GM19324 (cell line): ENCODE data around the gene MAPK4.
"Not testable (repeated sequence)": the region's sequence is repeated elsewhere in the genome, so short reads cannot be mapped to it uniquely, and the experiment has no call there.

ENCODE experiments used
- ATAC-seq: cut with Tn5 transposase; IDR thresholded peaks from one replicate; pipeline ENCODE4 v1.9.1; 2021; ENCODE audit warnings: mild to moderate bottlenecking, moderate library complexity; ENCODE audit not compliant: unreplicated experiment, low FRiP score

The MAPK4 gene

DNA sequence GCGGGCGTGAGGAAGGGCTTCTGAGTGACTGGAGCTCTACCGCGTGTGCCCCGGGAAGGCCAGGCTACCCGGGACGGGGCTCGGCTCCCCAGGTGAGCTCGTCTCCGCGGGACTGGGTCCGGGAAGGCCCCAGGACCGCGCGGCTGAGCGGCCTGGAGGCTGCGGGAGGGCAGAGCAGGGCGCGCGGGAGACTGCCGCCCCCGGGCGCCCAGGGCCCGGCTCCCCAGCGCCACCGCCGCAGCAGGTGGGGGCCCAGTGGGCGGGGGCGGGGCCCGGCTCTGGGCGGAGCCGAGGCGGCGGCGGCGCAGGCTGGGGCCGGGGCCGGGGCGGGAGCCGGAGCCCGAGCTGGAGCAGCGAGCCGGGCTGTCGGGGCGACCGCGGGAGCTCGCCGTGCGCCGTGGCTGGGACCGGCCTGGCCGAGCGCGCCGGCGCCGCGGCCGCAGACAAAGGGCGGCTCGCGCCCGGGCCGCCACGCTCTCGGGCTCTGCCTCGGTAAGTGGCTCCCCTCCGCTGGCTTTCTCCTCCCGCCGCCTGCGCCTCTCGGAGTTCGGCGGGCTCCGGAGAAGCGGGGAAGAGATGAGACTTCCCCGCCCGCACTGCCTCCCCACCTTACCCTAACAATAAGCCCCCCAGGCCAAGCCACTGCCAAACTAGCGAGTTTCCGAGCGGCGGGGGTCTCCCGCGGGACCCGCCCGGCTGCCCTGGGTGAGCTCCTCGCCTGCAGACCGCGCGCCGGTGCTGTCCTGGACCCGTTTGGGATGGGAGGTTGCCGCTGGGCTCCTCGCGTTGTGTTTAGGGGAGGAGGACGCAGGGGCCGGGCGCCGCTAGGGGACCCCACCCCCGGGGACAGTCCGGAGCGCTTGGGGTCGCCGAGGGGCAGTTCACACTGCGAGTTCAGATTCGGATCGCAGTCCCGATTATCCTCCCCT lies at the start of gene MAPK4:
Gene MAPK4, plus strand, starts transcription at position 336 of the 929 bp plus-strand sequence. CDS start 103,872 bp downstream, outside the sequence.
- peak; percentile 69 for ATAC-seq

DNA sequence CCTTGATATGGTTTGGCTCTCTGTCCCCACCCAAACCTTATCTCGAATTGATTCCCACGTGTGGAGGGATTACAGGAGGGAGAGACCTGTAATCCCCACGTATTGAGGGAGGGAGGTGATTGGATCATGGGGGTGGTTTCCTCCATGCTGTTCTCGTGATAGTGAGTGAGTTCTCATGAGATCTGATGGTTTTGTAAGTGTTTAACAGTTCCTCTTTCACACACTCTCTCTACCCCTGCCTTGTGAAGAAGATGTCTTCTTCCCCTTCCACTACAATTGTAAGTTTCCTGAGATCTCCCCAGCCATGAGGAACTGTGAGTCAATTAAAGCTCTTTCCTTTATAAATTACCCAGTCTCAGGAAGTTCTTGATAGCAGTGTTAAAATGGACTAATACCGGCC lies 42.6 kb upstream of the MAPK4 start:
- not testable (repeated sequence) for ATAC-seq

DNA sequence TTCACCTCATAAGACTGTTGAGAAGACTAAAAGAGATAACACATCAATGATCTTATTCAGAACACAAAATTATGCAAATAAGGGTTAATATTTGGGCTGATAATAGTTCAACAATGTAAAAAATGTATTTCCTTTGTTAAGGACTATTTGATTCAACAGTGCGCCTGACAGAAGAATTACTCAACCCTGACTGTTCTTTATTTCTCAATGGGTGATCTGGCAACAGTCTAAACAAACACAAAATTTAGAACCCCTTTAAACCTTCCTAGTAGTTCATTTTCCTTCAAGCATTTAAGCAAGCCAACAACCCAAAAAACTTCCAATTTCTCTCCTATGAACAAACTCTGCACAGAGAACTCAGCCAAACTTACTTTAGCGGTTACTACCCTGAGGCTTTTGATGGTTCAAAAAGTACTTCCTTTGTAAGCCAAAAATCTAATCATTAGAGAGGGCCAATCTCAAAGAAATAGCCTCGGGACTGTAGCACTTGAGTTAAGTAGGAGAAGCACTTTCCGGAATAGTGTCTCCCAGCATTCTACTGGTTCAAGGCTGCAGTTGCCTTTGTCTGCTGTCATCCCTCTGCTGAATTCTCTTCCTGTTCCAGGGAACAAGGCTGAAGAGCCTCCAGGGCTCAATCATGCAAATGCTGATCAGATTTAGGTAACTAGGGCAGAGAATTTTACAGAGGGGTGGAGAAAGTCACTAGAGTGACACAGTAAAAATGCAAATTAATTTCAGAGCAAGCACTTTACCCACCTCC lies 40.9 kb upstream of the MAPK4 start:
- ATAC-seq = no peak

DNA sequence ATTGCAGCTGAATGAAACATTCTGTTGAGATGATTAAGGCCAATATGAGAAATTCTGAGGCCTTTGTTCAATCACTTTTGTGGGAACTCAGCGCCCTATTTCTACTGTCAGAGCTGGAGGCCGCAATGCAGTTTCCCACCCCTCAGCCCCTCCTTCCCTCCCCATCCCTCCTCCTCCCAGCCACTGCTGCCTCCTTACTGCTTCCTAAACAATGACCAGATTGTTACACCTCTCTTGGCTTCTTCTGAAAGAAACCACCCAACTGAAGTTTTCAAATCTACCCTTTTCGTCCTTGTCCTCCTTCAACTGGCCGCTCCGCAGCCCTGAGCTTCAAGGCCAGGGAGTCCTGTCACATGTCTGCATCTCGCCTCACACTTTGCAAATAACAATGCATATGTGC lies 36.7 kb upstream of the MAPK4 start:
- no peak for ATAC-seq

DNA sequence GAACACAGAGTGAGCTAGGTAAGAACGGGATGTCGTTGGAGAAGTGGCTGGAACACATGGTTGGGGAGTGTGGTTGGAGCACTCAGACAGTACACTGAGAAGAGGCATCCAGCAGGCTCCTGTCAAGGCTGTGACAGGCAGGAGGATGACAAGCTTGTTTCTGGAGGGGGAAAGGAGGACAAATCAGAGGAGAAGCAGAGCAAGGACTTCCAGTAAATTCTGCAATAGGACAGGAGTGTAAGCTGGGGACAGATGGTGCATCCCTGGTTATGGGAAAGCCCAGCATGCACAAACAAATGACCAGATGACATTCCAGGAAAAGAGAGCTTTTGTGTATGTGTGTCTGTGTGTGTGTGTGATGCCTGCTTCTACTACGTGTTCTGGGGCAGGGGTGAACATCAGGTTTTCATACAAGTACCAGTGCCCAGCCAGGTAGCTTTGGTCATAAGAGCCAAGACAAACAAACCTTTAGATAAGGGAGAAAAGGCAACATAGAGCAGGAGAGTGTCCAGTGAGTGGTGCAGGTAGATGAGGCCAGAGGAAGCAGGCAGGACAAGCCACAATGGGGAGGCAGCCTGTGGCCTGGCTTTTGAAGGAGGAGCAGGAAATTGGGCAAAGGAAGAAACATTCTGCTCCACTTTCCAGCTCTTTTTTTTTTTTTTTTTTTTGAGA lies 32.1 kb upstream of the MAPK4 start:
- ATAC-seq = no peak

DNA sequence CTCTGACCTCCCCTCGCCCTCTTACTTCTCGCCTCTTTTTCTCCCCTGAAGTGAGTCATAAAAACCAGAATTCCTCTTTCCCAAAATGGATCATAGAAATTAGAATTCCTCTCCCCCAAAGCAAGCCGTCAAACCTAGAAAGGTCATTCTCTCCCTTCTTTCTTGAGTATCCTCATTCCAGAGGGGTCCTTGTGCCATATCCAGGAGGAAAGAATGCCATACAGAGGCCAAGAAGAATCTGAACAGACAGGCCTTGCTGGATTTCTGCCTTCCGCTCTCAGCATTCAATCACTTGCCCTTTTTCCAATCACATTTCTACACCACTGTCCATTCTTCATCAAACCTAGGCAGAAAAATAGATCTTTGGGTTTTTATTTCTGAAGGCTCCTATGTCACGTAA lies 31.1 kb upstream of the MAPK4 start:
- no peak for ATAC-seq

DNA sequence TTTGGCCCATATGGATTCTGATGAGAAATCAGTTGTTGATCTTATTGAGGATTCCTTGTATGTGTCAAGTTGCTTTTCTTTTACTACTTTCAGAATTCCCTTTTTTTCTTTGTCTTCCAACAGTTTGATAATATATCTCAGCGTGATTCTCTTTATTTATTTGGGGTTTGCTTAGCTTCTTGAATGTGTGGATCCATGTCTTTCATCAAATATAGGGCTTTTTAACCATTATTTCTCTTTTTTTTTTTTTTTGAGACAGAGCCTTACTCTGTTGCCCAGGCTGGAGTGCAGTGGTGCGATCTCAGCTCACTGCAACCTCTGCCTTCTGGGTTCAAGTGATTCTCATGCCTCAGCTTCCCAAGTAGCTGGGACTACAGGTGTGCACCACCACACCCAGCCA lies 26.1 kb upstream of the MAPK4 start:
- ATAC-seq = not testable (repeated sequence)

DNA sequence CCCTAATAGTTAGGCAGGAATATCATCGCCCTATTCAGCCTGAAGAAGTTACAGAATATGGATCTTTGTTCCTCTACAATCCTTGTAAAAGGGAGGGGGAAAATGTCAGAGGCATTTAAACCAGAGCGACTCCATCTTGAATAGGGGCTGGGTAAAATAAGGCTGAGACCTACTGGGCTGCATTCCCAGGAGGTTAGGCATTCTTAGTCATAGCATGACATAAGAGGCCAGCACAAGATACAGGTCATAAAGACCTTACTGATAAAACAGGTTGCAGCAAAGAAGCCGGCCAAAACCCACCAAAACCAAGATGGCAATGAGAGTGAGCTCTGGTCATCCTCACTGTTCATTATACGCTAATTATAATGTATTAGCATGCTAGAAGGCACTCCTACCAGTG lies 15.4 kb upstream of the MAPK4 start:
- ATAC-seq = not testable (repeated sequence)

DNA sequence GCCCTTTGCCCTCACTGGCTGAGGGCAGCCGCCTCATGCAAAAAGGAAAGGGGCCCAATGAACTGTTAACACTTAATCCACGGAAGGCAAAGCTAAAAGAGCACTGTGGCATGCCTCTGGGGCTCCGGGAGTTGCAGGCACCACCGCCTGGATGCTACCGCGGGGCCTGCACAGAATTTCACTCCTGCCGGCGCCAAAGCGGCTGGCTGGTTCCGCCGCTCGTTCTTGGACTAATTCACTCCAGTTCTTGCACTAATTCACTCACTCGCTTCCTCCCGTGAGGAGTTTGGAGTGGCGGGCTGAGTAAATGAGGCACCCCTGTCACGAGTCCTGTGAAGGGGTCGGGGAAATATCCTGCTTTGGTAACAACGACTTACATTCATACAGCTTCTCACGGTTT lies 14.0 kb upstream of the MAPK4 start:
- ATAC-seq = no peak

DNA sequence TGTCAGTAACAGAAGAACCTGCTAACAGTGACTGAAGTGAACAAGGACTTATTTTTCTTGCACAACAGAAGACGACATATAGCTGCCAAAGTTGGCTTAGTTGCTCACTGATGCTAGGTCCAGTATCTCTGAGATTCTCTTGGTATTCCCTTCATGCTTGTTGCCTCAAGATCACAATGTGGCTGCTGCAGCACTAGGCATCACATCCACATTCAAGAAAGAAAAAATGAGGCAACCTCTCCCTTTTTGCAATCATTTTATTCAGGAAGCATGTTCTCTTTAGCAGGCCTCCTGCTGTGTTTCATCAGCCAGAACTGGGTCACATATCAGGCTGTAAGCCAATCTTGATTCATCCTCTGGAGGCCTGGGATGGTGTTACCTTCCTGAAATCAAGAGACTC lies 11.7 kb upstream of the MAPK4 start:
- no peak for ATAC-seq

DNA sequence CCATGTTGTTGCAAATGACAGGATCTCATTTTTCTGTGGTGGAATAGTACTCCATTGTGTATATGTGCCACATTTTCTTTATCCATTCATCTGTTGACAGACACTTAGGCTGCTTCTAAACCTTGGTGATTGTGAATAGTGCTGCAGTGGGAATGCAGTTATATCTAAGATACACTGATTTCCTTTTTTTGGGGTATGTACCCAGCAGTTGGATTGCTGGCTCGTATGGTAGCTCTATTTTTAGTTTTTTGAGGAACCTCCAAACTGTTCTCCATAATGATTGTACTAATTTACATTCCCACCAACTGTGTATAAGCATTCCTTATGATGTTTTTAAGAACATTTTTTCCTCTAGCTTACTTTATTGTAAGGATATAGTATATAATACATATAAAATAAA lies 8.2 kb upstream of the MAPK4 start:
- ATAC-seq = not testable (repeated sequence)

DNA sequence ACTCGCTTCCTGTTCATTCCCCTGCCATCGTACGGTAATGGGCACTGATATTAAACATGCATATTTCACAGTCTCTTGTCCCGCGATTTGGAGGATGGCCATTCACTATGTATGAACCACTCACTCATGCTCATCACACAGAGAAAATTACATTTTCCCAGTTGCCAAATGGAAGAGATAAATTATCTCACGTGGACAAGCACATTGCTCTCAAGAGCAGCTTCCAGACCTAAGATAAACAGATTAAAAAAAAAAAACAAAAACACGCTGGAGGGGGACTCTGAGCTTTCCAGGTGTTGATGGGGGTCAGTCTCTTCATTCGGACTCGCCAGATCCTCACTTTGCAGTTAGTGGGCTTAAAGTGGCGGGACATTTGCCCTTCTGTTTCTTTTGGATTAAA lies 1.7 kb upstream of the MAPK4 start:
- ATAC-seq = no peak

DNA sequence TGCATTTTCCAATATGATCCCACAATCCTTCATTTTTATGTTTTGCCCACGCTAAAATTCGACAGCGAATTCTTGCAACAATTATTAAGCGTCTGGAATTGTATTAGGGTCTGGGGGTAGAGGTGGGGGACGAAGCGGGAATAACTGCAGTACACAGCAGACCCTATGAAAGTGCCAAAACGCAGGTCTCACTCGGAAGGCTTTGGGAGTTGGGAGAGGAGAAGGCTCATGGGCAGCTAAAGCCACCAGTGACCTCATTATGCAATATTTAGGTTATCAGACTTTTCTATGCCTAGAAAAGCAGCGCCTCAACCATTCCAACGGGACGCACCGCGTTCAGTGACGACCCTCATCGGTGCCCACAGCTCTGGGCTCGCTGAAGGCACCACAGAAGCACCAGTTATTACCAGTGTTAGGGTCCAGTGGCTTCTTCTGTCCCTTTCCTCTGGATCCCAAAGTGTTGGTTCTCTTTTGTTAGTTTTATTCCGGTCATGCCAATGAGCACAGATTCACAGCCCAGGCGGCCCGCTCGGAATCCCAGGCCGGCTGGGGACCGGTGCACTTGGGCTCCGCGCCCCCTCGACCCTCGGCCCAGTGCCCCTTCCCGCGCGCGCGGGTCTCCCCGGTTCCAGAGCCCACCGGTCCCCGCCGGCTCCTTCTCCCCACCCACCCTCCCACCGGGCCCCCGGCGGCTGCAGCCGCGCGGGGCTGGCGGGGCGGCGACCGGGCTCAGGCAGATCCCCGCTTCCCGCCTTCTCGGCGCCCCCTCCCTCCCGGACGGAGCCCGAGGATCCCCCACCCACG lies 737 bp upstream of the MAPK4 start:
- ATAC-seq = no peak

DNA sequence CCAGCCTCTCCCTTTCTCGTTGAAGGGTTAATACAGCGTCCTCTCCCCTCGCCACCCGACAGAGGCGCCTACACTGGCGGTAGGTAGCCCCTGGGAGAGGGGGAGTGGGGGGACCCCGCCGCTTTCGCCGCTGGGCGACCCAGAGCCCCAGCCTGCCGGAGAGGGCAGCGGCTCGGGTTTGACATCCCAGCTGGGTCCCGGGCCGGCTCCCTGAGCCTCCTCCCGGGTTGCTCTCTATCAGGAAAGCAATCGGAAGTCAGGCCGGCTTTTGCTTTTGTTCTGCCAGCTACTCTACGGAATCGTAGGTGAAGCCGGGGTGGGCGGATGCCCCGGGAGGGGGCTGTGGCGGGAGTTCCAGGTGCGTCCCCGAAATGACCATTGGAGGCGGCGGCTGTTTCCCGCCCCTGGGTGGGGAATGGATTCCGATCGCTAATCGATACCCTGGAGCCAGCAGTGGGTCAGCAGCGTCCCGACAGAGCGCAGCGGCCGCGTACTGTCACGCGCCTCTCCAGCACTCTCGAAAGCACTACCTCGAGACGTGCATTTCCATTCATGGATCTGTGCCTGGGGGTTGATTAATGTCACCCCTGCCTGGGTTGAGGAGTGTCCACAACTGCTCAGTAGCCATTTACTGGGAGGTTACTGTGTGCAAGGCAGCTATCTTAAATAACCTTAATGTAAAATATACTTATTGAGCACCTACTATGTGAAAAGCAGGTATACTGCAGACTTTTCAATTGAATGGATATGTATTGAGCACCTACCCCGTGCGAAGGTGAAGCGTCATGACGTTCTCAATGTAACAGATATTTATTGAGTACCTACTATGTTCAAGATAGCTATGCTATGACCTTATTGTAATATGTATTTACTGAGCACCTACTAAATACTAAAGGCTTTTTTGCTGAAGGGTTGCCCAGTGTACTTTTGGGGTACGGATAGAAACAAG lies 1.1 kb downstream of the MAPK4 start:
- ATAC-seq = no peak

DNA sequence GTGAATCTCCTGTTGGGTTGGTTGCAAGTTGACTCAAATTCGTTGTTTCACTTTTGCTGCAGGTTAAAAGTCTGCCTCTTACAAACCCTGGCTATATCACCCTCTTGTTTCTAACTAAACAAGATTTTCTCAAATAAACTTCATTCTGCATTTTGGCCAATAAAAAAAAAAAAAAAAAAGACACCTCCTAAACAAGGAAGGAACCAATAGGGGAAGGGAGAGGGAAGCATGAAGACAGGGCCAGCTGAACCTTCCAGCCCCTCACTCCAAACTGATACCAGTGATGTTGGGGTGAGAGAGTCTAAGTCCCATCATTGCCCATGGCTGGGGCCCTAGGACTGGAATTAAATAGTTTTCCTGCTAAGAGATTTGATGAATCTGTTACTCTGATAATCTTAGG lies 2.4 kb downstream of the MAPK4 start:
- ATAC-seq = not testable (repeated sequence)

DNA sequence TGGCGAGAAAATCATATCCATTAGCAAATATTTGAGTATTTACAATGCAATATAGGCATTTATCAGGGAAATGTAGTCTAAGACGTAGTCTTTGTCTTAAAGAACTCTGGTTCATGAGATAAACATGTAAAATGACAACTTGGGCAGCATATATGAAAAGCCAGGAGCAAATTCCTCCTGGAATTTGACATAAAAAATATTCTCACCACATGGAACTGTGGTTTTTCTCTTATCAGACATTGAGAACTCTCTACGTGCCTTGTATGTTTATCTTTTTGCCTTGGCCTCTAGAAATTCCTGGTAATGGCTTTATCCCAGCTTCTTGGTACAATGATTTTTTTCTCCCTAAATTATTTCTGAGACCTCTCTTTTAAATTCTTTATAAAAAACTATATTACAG lies 2.8 kb downstream of the MAPK4 start:
- no peak for ATAC-seq

DNA sequence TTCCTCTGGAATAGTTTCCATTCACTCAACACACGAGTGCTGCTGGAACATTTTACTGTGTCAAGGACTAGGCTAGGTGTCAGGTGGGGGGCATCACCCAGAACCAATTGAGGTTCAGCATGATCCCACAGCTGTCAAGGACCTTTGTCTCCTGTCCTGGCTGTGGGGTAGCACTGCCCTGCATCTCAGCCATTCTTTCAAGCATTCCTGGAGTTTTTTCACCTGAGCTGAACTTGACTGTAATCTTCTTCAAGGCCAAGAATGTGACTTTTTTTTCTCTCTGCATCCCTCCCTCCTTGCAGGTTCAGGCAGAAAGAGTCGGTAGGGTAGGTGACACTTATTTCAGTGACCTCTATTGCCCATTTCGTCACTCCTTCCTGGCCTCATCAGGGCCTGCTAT lies 3.5 kb downstream of the MAPK4 start:
- ATAC-seq = no peak

DNA sequence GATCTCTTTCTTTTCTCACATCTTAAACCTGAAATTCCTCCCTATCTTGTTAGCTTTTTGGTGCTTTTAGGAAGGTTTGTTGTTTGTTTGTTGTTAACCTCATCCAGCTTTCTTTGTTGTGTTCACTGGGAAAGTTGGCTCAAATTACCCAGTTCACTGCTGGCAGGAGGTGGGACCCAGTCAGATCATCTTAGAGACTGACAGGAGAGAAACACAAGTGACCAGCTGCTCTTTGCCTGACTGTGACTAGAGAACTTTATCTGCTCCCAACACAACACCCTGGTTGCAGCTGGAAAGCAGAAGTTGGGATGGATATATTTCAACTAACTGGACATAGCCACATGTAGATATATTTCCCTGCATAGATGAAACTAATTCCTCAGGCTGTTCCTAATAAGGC lies 10.0 kb downstream of the MAPK4 start:
- no peak for ATAC-seq

DNA sequence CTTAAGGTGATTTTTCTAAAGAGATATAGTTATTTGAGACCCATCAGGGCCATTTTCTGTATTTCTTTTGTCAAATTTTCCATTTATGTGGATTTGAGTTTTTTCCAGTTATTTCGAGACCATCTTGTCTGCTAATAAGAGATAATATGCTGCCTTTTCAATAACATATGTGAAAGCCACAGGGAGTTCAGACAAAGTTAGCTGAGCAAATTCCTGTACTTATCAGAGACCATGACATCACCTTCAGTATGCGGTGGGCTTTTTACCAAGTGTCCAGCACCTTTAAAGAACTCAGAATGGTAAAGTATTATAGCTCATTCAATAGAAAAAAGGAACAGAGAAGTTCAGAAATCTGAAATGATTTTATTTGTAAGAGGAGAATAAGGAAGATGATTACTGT lies 11.7 kb downstream of the MAPK4 start:
- ATAC-seq = no peak
